ENCODE measurements around the gene ZNF362.

DNA sequence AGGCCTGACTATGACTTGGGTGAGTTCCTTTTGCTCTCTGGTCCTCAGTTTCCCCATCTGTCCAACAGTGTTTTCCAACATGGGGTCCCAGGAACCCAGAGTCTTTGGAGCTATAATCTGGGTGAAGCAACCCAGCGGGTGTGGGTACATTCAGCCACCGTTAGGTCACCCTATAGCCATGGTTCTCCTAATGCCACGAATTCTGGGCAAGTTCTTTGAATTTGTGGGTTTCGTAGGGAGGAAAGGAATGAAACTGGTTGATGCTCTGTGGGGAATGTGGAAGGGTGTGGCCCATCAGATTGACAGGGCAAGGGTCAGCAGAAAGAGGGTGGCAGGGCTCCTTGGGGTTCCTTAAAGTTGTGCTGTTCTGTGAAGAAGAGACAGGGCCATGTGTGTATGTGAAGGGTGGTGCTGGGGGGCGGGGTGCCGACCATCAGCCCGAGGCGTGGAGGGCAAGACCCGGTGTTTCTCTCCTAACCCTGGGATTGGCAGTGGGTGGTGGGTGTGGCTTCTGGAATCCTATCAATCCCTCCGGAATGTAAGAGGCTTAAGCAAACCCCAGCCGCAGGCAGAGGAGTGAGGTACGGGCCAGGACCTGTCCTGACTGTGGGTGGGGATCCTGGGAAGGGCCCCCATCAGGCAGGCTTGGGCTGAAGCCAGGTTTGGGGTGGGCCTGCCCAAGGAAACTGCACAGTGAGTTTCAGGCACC is 35.5 kb upstream of the ZNF362 start:
- TF ChIP-seq RAD21 (IDR thresholded peaks at IDR 0.05): no peak
- TF ChIP-seq, protein P1, sequence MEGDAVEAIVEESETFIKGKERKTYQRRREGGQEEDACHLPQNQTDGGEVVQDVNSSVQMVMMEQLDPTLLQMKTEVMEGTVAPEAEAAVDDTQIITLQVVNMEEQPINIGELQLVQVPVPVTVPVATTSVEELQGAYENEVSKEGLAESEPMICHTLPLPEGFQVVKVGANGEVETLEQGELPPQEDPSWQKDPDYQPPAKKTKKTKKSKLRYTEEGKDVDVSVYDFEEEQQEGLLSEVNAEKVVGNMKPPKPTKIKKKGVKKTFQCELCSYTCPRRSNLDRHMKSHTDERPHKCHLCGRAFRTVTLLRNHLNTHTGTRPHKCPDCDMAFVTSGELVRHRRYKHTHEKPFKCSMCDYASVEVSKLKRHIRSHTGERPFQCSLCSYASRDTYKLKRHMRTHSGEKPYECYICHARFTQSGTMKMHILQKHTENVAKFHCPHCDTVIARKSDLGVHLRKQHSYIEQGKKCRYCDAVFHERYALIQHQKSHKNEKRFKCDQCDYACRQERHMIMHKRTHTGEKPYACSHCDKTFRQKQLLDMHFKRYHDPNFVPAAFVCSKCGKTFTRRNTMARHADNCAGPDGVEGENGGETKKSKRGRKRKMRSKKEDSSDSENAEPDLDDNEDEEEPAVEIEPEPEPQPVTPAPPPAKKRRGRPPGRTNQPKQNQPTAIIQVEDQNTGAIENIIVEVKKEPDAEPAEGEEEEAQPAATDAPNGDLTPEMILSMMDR (IDR thresholded peaks at IDR 0.05; ENCODE audit: low read depth, low read length, missing input control): no peak
- TF ChIP-seq SP1 (IDR thresholded peaks at IDR 0.05): no peak
- TF ChIP-seq, protein P2, sequence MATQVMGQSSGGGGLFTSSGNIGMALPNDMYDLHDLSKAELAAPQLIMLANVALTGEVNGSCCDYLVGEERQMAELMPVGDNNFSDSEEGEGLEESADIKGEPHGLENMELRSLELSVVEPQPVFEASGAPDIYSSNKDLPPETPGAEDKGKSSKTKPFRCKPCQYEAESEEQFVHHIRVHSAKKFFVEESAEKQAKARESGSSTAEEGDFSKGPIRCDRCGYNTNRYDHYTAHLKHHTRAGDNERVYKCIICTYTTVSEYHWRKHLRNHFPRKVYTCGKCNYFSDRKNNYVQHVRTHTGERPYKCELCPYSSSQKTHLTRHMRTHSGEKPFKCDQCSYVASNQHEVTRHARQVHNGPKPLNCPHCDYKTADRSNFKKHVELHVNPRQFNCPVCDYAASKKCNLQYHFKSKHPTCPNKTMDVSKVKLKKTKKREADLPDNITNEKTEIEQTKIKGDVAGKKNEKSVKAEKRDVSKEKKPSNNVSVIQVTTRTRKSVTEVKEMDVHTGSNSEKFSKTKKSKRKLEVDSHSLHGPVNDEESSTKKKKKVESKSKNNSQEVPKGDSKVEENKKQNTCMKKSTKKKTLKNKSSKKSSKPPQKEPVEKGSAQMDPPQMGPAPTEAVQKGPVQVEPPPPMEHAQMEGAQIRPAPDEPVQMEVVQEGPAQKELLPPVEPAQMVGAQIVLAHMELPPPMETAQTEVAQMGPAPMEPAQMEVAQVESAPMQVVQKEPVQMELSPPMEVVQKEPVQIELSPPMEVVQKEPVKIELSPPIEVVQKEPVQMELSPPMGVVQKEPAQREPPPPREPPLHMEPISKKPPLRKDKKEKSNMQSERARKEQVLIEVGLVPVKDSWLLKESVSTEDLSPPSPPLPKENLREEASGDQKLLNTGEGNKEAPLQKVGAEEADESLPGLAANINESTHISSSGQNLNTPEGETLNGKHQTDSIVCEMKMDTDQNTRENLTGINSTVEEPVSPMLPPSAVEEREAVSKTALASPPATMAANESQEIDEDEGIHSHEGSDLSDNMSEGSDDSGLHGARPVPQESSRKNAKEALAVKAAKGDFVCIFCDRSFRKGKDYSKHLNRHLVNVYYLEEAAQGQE (IDR thresholded peaks at IDR 0.05): no peak
- TF ChIP-seq YY1 (IDR thresholded peaks at IDR 0.05): no peak
- TF ChIP-seq, protein P3, sequence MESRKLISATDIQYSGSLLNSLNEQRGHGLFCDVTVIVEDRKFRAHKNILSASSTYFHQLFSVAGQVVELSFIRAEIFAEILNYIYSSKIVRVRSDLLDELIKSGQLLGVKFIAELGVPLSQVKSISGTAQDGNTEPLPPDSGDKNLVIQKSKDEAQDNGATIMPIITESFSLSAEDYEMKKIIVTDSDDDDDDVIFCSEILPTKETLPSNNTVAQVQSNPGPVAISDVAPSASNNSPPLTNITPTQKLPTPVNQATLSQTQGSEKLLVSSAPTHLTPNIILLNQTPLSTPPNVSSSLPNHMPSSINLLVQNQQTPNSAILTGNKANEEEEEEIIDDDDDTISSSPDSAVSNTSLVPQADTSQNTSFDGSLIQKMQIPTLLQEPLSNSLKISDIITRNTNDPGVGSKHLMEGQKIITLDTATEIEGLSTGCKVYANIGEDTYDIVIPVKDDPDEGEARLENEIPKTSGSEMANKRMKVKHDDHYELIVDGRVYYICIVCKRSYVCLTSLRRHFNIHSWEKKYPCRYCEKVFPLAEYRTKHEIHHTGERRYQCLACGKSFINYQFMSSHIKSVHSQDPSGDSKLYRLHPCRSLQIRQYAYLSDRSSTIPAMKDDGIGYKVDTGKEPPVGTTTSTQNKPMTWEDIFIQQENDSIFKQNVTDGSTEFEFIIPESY (IDR thresholded peaks at IDR 0.05): no peak

Data from liver (tissue), 3 donors.